GM23338 (cell line): ENCODE data around the gene TFIP11. TPM values are rescaled to one million over a fixed set of nuclear protein-coding genes. Genes with fewer than 3 reads are reported as not detected.

ENCODE experiments used
- ATAC-seq: fragments of 200-7000 bp; cut with Tn5 transposase; 3 replicates; pipeline ENCODE4 v1.9.1; 2020
- DNase-seq: peaks from one replicate; pipeline ENCODE4 v3.0.0-alpha.2; 2015; ENCODE audit warnings: low spot score
- H2AFZ ChIP-seq: fragments of 200-600 bp; sonication (generic); 2 replicates; pipeline ENCODE4 v1.8.0; 2016; ENCODE audit warnings: antibody characterized with exemption, mild to moderate bottlenecking, moderate library complexity
- H3F3A ChIP-seq: fragments of 200-600 bp; sonication (generic); replicated peaks from 2 replicates; pipeline ENCODE4 v1.8.0; 2017; ENCODE audit warnings: antibody characterized with exemption, mixed run types, low read depth
- H3K27ac ChIP-seq: fragments of 200-600 bp; sonication (generic); 2 replicates; pipeline ENCODE4 v1.6.1; 2016; ENCODE audit warnings: low read depth
- H3K27me3 ChIP-seq: fragments of 200-600 bp; sonication (generic); 2 replicates; pipeline ENCODE4 v1.8.0; 2016; ENCODE audit warnings: mild to moderate bottlenecking, mixed run types, moderate library complexity; ENCODE audit not compliant: insufficient read depth
- H3K36me3 ChIP-seq: fragments of 200-600 bp; sonication (generic); 2 replicates; pipeline ENCODE4 v1.8.0; 2016; ENCODE audit warnings: mild to moderate bottlenecking; ENCODE audit not compliant: insufficient read depth
- H3K4me1 ChIP-seq: fragments of 200-600 bp; sonication (generic); 2 replicates; pipeline ENCODE4 v1.8.0; 2016; ENCODE audit warnings: mild to moderate bottlenecking, moderate library complexity; ENCODE audit not compliant: insufficient read depth
- H3K4me2 ChIP-seq: fragments of 200-600 bp; sonication (generic); 2 replicates; pipeline ENCODE4 v1.7.1; 2017; ENCODE audit warnings: mixed run types
- H3K4me3 ChIP-seq: fragments of 200-600 bp; sonication (generic); 2 replicates; pipeline ENCODE4 v1.6.1; 2016; ENCODE audit warnings: mixed run types
- H3K79me2 ChIP-seq: fragments of 200-600 bp; sonication (generic); replicated peaks from 2 replicates; pipeline ENCODE4 v1.8.0; 2017; ENCODE audit warnings: mild to moderate bottlenecking; ENCODE audit not compliant: insufficient read depth
- H3K9me2 ChIP-seq: fragments of 200-600 bp; sonication (generic); 2 replicates; pipeline ENCODE4 v1.8.0; 2017; ENCODE audit not compliant: insufficient read depth
- H4K20me1 ChIP-seq: fragments of 200-600 bp; sonication (generic); replicated peaks from 2 replicates; pipeline ENCODE4 v1.8.0; 2017; ENCODE audit warnings: mild to moderate bottlenecking; ENCODE audit not compliant: insufficient read depth
- H3K27ac Mint-ChIP-seq: 2 replicates; pipeline ENCODE4 v1.8.0; 2020; ENCODE audit warnings: inconsistent platforms, mild to moderate bottlenecking, moderate library complexity, mixed read lengths
- H3K27me3 Mint-ChIP-seq: 3 replicates; pipeline ENCODE4 v1.8.0; 2022; ENCODE audit warnings: low read depth, mild to moderate bottlenecking, moderate library complexity, mixed read lengths, inconsistent platforms; ENCODE audit not compliant: insufficient read depth, poor library complexity
- H3K36me3 Mint-ChIP-seq: 3 replicates; pipeline ENCODE4 v1.8.0; 2021; ENCODE audit warnings: low read depth, mild to moderate bottlenecking, inconsistent platforms, moderate library complexity, mixed read lengths
- H3K4me1 Mint-ChIP-seq: 3 replicates; pipeline ENCODE4 v1.8.0; 2020; ENCODE audit warnings: mild to moderate bottlenecking, inconsistent platforms, mixed read lengths
- H3K4me3 Mint-ChIP-seq: 3 replicates; pipeline ENCODE4 v1.8.0; 2021; ENCODE audit warnings: moderate library complexity, mild to moderate bottlenecking, inconsistent platforms, mixed read lengths
- H3K9me3 Mint-ChIP-seq: 3 replicates; pipeline ENCODE4 v1.8.0; 2020; ENCODE audit warnings: moderate library complexity, mild to moderate bottlenecking, inconsistent platforms, mixed read lengths
- CREB1 ChIP-seq: fragments of 250-450 bp; sonication (Bioruptor Pico); IDR thresholded peaks from 2 replicates; pipeline ENCODE4 v1.5.0; 2020; ENCODE audit warnings: low read depth, mild to moderate bottlenecking, moderate library complexity
- CTCF ChIP-seq, 2 experiments: fragments of 200-600 bp in 1 of 2; sonication (generic) in 1 of 2; conservative IDR thresholded peaks; 2 replicates each; pipeline versions ENCODE4 v1.5.1 to v1.6.1; 2016 to 2017; ENCODE audit warnings: antibody characterized with exemption in 2 of 2, low read depth in 2 of 2, mild to moderate bottlenecking in 2 of 2, moderate library complexity in 1 of 2
- ETS1 ChIP-seq: IDR thresholded peaks from 2 replicates; pipeline ENCODE4 v1.6.1; 2016; ENCODE audit warnings: antibody characterized with exemption
- EZH2 ChIP-seq: fragments of 200-600 bp; sonication (generic); IDR thresholded peaks from one replicate; pipeline ENCODE4 v1.8.0; 2017; ENCODE audit warnings: antibody characterized with exemption, mild to moderate bottlenecking, low read depth; ENCODE audit not compliant: unreplicated experiment
- EZH2phosphoT487 ChIP-seq: fragments of 200-600 bp; sonication (generic); IDR thresholded peaks from one replicate; pipeline ENCODE4 v1.8.1; 2018; ENCODE audit warnings: antibody characterized with exemption; ENCODE audit not compliant: unreplicated experiment
- JUNB ChIP-seq: IDR thresholded peaks from one replicate; pipeline ENCODE4 v1.6.1; 2016; ENCODE audit warnings: antibody characterized with exemption; ENCODE audit not compliant: unreplicated experiment
- NANOG ChIP-seq: IDR thresholded peaks from 2 replicates; pipeline ENCODE4 v1.6.1; 2016; ENCODE audit warnings: antibody characterized with exemption, borderline replicate concordance
- POLR2AphosphoS5 ChIP-seq: IDR thresholded peaks from 2 replicates; pipeline ENCODE4 v1.6.1; 2016; ENCODE audit warnings: antibody characterized with exemption, low read depth
- STAT1 ChIP-seq: IDR thresholded peaks from one replicate; pipeline ENCODE4 v1.6.1; 2016; ENCODE audit warnings: antibody characterized with exemption; ENCODE audit not compliant: unreplicated experiment
- ZNF114 ChIP-seq: fragments of 250-450 bp; sonication (Bioruptor Pico); IDR thresholded peaks from 2 replicates; pipeline ENCODE4 v1.5.0; 2020; ENCODE audit warnings: mild to moderate bottlenecking, moderate library complexity
- ZNF331 ChIP-seq: fragments of 250-450 bp; sonication (Bioruptor Pico); IDR thresholded peaks from 2 replicates; pipeline ENCODE4 v1.5.0; 2020; ENCODE audit warnings: low read depth, mild to moderate bottlenecking, moderate library complexity
- ZNF462 ChIP-seq: fragments of 250-450 bp; sonication (Bioruptor Pico); IDR thresholded peaks from 2 replicates; pipeline ENCODE4 v1.5.0; 2020; ENCODE audit warnings: mild to moderate bottlenecking, moderate library complexity
- polyA plus RNA-seq: library from polyadenylated mRNA; unstranded; fragments of >200 nt; fragmentation: Nextera tagmentation; extraction: Ambion mirVana; gene quantifications from 2 replicates; pipeline ENCODE4 v1.2.1, GENCODE V29; 2016
- total RNA-seq: library from RNA; depleted of rRNA; stranded (reverse); fragments of >200 nt; shearing (Covaris generic); gene quantifications from 2 replicates; pipeline ENCODE4 v1.2.3, GENCODE V29; 2014
- TF ChIP-seq, protein P1 (sequence below): IDR thresholded peaks from one replicate; pipeline ENCODE4 v1.6.1; 2018; ENCODE audit warnings: antibody characterized with exemption; ENCODE audit not compliant: unreplicated experiment

Gene TFIP11
- total and polyA plus RNA-seq, 2 experiments from 2014 or later = 17.1 to 26.2 TPM

- no peaks in the 10 kb centered on the region for H3K27me3 ChIP-seq
- no peak overlapping the region for H3K4me3 ChIP-seq
- ATAC-seq (no peak), DNase-seq (no peak)
- H3K4me2 ChIP-seq = no peak overlapping the region
- no peak overlapping the region for H2AFZ ChIP-seq
- Mint-ChIP-seq H3K9me3 (no peaks in the 10 kb centered on the region), H3K4me1 (no peaks in the 10 kb centered on the region), H3K27me3 (peaks cover 2% of the 10 kb centered on the region), H3K27ac (no peak overlapping the region), H3K4me3 (no peak overlapping the region), H3K36me3 (peaks cover 66% of the 10 kb centered on the region)
- no peak for TF ChIP-seq NANOG
- TF ChIP-seq ZNF462 (CRISPR knock-in tag) = no peak
- TF ChIP-seq CTCF (conservative IDR thresholded peaks at IDR 0.05; ENCODE audit: low read depth in 2 of 2) = no peak
- no peak for TF ChIP-seq EZH2phosphoT487
- no peak for TF ChIP-seq ETS1
- TF ChIP-seq JUNB = no peak
- no peak for TF ChIP-seq EZH2
- no peak for TF ChIP-seq ZNF114 (CRISPR knock-in tag)
- no peak for TF ChIP-seq POLR2AphosphoS5
- no peak for TF ChIP-seq CREB1 (CRISPR knock-in tag)
- TF ChIP-seq ZNF331 (CRISPR knock-in tag) = no peak
- TF ChIP-seq STAT1 = no peak
- TF ChIP-seq, protein P1, sequence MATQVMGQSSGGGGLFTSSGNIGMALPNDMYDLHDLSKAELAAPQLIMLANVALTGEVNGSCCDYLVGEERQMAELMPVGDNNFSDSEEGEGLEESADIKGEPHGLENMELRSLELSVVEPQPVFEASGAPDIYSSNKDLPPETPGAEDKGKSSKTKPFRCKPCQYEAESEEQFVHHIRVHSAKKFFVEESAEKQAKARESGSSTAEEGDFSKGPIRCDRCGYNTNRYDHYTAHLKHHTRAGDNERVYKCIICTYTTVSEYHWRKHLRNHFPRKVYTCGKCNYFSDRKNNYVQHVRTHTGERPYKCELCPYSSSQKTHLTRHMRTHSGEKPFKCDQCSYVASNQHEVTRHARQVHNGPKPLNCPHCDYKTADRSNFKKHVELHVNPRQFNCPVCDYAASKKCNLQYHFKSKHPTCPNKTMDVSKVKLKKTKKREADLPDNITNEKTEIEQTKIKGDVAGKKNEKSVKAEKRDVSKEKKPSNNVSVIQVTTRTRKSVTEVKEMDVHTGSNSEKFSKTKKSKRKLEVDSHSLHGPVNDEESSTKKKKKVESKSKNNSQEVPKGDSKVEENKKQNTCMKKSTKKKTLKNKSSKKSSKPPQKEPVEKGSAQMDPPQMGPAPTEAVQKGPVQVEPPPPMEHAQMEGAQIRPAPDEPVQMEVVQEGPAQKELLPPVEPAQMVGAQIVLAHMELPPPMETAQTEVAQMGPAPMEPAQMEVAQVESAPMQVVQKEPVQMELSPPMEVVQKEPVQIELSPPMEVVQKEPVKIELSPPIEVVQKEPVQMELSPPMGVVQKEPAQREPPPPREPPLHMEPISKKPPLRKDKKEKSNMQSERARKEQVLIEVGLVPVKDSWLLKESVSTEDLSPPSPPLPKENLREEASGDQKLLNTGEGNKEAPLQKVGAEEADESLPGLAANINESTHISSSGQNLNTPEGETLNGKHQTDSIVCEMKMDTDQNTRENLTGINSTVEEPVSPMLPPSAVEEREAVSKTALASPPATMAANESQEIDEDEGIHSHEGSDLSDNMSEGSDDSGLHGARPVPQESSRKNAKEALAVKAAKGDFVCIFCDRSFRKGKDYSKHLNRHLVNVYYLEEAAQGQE = no peak
- H3K79me2 ChIP-seq = 0 out of 2 replicates have a peak, but pooled peaks cover 2% of the 10 kb centered on the region
- H3K4me1 ChIP-seq = 0 out of 2 replicates have a peak, but pooled peaks cover 3% of the 10 kb centered on the region
- H3K9me2 ChIP-seq = no peaks in the 10 kb centered on the region
- H3F3A ChIP-seq = peaks cover 23% of the 10 kb centered on the region; the same call in 1 of the 2 replicates
- H4K20me1 ChIP-seq = peaks cover 7% of the 10 kb centered on the region
- H3K27ac ChIP-seq = no peak overlapping the region
- H3K36me3 ChIP-seq = peaks cover 51% of the 10 kb centered on the region
Measured at GRCh38 chr22:26534874-26535602, 22.8 kb upstream of the TFIP11 start.
